ENCODE data around the gene TMEM156. TPM values are rescaled to one million over a fixed set of nuclear protein-coding genes. Genes with fewer than 3 reads are reported as not detected.

TMEM156 gene
- total and polyA plus RNA-seq, 10 of the 15 experiments (the other 5 are each of a cell fraction or from before 2014, with no cell fraction given), result 20.8 to 48.3 (median 32.7) TPM

- no peak for TF ChIP-seq ZBTB4 (CRISPR knock-in tag; IDR thresholded peaks at IDR 0.05)
- TF ChIP-seq TCF12 (IDR thresholded peaks at IDR 0.05; ENCODE audit: low read depth, low read length), result no peak
- TF ChIP-seq ZBTB11 (CRISPR knock-in tag; IDR thresholded peaks at IDR 0.05), result no peak
- TF ChIP-seq POLR2AphosphoS5 (IDR thresholded peaks at IDR 0.05; ENCODE audit: low read length), result peak; percentile 71; the same call in 1 of the 2 replicates
- TF ChIP-seq GABPA (IDR thresholded peaks at IDR 0.05; ENCODE audit: low read depth), result no peak
- TF ChIP-seq STAT1 (conservative IDR thresholded peaks at IDR 0.05), result no peak
- TF ChIP-seq, protein P1, sequence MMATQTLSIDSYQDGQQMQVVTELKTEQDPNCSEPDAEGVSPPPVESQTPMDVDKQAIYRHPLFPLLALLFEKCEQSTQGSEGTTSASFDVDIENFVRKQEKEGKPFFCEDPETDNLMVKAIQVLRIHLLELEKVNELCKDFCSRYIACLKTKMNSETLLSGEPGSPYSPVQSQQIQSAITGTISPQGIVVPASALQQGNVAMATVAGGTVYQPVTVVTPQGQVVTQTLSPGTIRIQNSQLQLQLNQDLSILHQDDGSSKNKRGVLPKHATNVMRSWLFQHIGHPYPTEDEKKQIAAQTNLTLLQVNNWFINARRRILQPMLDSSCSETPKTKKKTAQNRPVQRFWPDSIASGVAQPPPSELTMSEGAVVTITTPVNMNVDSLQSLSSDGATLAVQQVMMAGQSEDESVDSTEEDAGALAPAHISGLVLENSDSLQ (IDR thresholded peaks at IDR 0.05), result peak; percentile 59
- no peak for TF ChIP-seq EZH2 (IDR thresholded peaks at IDR 0.05; ENCODE audit: borderline replicate concordance, control insufficient read depth, low read depth, low read length)
- TF ChIP-seq CHD4 (IDR thresholded peaks at IDR 0.05), result no peak
Measured at GRCh38 chr4:39043861-39044363, 11.7 kb upstream of the TMEM156 start (continued).

Measured in GM12878 (cell line).